Measurements from ENCODE around the gene DUSP5. TPM values are rescaled to one million over a fixed set of nuclear protein-coding genes. Genes with fewer than 3 reads are reported as not detected.

The DUSP5 gene
- total and polyA plus RNA-seq, 12 donors: 11.7 to 61.7 (median 17.4) TPM

DNA sequence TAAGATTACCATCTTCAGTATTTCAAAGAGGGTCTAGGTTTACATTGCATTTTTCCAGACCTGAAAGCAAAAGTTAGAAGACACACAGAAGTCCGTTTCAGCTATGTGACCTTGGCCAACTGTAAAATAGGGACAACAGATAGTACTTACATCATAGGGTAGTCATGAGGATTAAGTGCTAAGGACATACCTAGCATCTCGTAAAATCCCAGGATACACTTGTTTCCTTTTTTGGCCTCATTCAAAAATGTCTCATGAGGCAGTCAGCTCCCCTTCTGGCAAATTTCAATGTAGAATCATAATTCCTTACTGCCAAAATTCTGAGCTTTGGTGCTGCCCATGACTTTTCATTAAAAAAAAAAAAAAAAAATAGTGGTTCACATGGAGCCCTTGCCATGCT is 6.4 kb upstream of the DUSP5 start:
- no peaks in the 10 kb centered on the region for H3K27me3 ChIP-seq

DNA sequence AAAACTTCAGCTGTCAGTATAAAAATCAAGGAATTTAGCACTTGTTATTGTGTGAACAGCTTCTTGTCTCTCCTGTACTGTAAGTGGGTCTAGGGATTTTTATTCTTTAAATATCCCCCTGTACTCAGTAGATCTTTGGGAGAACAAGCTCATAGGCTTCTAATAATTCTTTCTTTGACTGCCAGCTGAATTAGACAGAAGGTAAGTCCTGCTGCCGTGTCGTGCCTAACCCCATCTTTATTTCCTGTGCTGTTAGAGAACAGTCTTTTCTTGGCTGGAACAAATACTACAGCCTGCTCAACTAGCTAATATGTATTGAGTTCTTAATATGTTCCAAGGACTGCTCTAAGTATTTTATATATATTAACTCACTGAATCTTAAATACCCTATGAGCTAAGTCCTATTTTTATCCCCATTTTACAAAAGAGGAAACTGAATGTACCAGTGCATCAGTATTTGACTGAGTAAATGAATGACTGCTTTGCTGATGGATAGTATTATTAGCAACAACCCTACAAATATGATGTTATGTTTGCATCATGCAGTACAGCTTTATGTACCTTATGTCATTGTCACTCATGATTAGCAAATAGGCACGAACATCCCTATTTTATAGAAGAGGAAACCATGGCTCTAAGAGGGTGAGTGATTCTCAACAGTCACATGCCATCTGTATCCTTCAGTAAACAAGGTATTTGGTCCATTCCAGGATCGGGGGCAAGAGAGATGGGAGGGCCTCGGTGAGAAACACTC is 5.5 kb upstream of the DUSP5 start:
- no peaks in the 10 kb centered on the region for H3K27me3 ChIP-seq
- peak overlapping the region; percentile 30 to 72 (median 65) for H3K27ac ChIP-seq
- DNase-seq: no peak
- no peaks in the 10 kb centered on the region for H3K9me3 ChIP-seq (replicated peaks in 1 of 3)
- peaks cover 6 to 37% of the 10 kb centered on the region in 2 donors for H3K4me1 ChIP-seq (replicated peaks in 1 of 2)
- intact Hi-C loops (cut with DNase I): loop anchor here in 1 of 2 donors (10.0 kb wide), 1 partner anchor 137 kb away; no protein-coding TSS in a partner anchor
- TF ChIP-seq POLR2A (IDR thresholded peaks at IDR 0.05): no peak
- TF ChIP-seq, protein P1, sequence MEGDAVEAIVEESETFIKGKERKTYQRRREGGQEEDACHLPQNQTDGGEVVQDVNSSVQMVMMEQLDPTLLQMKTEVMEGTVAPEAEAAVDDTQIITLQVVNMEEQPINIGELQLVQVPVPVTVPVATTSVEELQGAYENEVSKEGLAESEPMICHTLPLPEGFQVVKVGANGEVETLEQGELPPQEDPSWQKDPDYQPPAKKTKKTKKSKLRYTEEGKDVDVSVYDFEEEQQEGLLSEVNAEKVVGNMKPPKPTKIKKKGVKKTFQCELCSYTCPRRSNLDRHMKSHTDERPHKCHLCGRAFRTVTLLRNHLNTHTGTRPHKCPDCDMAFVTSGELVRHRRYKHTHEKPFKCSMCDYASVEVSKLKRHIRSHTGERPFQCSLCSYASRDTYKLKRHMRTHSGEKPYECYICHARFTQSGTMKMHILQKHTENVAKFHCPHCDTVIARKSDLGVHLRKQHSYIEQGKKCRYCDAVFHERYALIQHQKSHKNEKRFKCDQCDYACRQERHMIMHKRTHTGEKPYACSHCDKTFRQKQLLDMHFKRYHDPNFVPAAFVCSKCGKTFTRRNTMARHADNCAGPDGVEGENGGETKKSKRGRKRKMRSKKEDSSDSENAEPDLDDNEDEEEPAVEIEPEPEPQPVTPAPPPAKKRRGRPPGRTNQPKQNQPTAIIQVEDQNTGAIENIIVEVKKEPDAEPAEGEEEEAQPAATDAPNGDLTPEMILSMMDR (IDR thresholded peaks at IDR 0.05): no peak
- 50 to 63% (median 60%) methylated on average over 5 of the region's 5 CpGs for WGBS, 4 donors
- no peak overlapping the region for H3K4me3 ChIP-seq
- H3K36me3 ChIP-seq (replicated peaks in 1 of 2): no peaks in the 10 kb centered on the region

More for the DNA sequence above, 6.4 kb upstream of the DUSP5 start:
- Histone ChIP-seq H3K4me1 (replicated peaks in 1 of 2) (peaks cover 6 to 29% of the 10 kb centered on the region in 2 donors), H3K9me3 (replicated peaks in 1 of 3) (no peaks in the 10 kb centered on the region), H3K36me3 (replicated peaks in 1 of 2) (no peaks in the 10 kb centered on the region), H3K27ac (peak overlapping the region in 4 of 5 donors; percentile 55 to 72 (median 66)), H3K4me3 (no peak overlapping the region)
- intact Hi-C loops (cut with DNase I): loop anchor here in 1 of 2 donors (10.0 kb wide), 1 partner anchor 137 kb away; no protein-coding TSS in a partner anchor
- 44 to 62% (median 50%) methylated on average over 2 of the region's 2 CpGs for WGBS, 4 donors
- TF ChIP-seq, protein P1 (IDR thresholded peaks at IDR 0.05): no peak
- DNase-seq: no peak

DNA sequence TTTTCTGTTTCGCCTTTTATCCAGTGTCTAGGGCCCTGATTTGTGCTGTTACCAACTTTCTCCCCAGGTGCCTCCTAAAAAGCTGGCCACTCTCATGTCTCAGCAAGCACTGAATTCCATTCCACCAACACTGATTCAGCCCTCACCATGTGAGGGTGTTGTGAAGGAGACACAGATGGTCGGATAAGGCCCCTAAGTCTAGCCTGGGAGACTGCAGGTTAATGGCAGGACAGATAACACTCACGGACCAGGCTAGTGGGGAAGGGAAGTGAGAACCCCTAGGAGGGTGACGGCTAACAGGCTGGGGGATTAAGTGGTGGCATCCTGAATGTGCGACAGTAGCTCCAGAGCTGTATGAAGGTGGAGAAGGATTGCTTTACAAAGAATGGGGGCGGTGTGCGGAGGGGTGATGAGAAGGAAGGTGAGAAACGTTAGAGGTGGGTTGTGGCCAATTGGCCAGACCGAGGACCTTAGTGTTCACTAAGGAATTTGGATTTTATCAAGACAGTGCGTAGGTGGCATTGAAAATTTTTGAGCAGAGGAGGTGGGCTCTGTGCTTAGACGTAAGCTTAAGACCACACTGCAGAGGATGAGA is 3.8 kb upstream of the DUSP5 start:
- Histone ChIP-seq H3K9me3 (replicated peaks in 1 of 3) (no peaks in the 10 kb centered on the region), H3K4me3 (no peak overlapping the region), H3K27me3 (no peaks in the 10 kb centered on the region), H3K4me1 (replicated peaks in 1 of 2) (peaks cover 10 to 41% of the 10 kb centered on the region in 2 donors), H3K36me3 (replicated peaks in 1 of 2) (no peaks in the 10 kb centered on the region), H3K27ac (peak overlapping the region in 1 of 5 donors; percentile 28)
- intact Hi-C loops (cut with DNase I): loop anchor here in 1 of 2 donors (10.0 kb wide), 1 partner anchor 139 kb away; no protein-coding TSS in a partner anchor
- TF ChIP-seq, protein P1 (IDR thresholded peaks at IDR 0.05): no peak
- TF ChIP-seq POLR2A (IDR thresholded peaks at IDR 0.05): no peak
- 87 to 93% (median 88%) methylated on average over 11 of the region's 11 CpGs for WGBS, 4 donors
- no peak for DNase-seq

DNA sequence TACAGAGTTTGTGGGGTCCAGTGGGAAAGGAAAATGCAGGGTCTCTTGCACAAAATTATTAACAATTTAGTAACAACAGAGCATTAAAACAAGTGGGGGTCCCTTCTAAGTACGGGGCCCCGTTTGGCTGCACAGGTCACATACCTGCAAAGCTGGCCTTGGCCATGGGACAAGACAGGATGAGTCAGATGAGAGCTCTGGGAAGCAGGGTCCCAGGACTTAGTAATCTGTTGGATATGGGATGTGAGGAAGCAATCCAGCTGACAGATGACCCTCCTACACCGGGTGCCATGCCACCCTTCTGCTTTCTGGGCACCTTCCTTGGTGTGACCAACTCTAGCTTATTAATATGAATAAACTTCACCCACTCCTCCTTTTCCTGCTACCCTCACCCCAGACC is 3.2 kb upstream of the DUSP5 start:
- TF ChIP-seq POLR2A (IDR thresholded peaks at IDR 0.05): no peak
- TF ChIP-seq, protein P1 (IDR thresholded peaks at IDR 0.05): no peak
- intact Hi-C loops (cut with DNase I): loop anchor here in 1 of 2 donors (10.0 kb wide), 1 partner anchor 140 kb away; no protein-coding TSS in a partner anchor
- Histone ChIP-seq H3K36me3 (replicated peaks in 1 of 2) (no peaks in the 10 kb centered on the region), H3K27ac (no peak overlapping the region), H3K27me3 (no peaks in the 10 kb centered on the region), H3K4me3 (no peak overlapping the region), H3K9me3 (replicated peaks in 1 of 3) (no peaks in the 10 kb centered on the region), H3K4me1 (replicated peaks in 1 of 2) (peaks cover 14 to 47% of the 10 kb centered on the region in 2 donors)
- DNase-seq: peak in 1 of 7 donors; percentile 37
- 34 to 76% (median 45%) methylated on average over 3 of the region's 3 CpGs for WGBS, 4 donors
